RWPE2 (cell line): Measurements from ENCODE around the gene RABGAP1L.
"Not testable (repeated sequence)": the region's sequence is repeated elsewhere in the genome, so short reads cannot be mapped to it uniquely, and the experiment has no call there.

Experiments used
- ATAC-seq: fragments of 200-7000 bp; cut with Tn5 transposase; 3 replicates; pipeline ENCODE4 v1.9.1; 2021; ENCODE audit warnings: low read depth
- DNase-seq: peaks from one replicate; pipeline ENCODE4 v3.0.0-alpha.2; 2020; ENCODE audit warnings: low spot score
- H3K27ac ChIP-seq: fragments of 450-650 bp; 2 replicates; pipeline ENCODE4 v1.5.1; 2017; ENCODE audit warnings: mild to moderate bottlenecking; ENCODE audit not compliant: poor library complexity, severe bottlenecking
- H3K27me3 ChIP-seq: fragments of 250-450 bp; sonication (Bioruptor Pico); 2 replicates; pipeline ENCODE4 v1.5.1; 2021; ENCODE audit warnings: mild to moderate bottlenecking, moderate library complexity; ENCODE audit not compliant: insufficient read depth, poor library complexity, severe bottlenecking
- H3K36me3 ChIP-seq: fragments of 250-450 bp; sonication (Bioruptor Pico); 2 replicates; pipeline ENCODE4 v1.5.1; 2020; ENCODE audit warnings: low read depth, mild to moderate bottlenecking, moderate library complexity
- H3K4me1 ChIP-seq: fragments of 250-450 bp; sonication (Bioruptor Pico); 2 replicates; pipeline ENCODE4 v1.5.1; 2021; ENCODE audit warnings: mild to moderate bottlenecking, moderate library complexity; ENCODE audit not compliant: insufficient read depth, poor library complexity, severe bottlenecking
- H3K4me3 ChIP-seq: fragments of 250-450 bp; sonication (Bioruptor Pico); 2 replicates; pipeline ENCODE4 v1.5.1; 2021; ENCODE audit warnings: mild to moderate bottlenecking, moderate library complexity; ENCODE audit not compliant: severe bottlenecking
- H3K9me3 ChIP-seq: fragments of 250-450 bp; sonication (Bioruptor Pico); 2 replicates; pipeline ENCODE4 v1.5.1; 2021; ENCODE audit warnings: mild to moderate bottlenecking, moderate library complexity; ENCODE audit not compliant: severe bottlenecking
- CTCF ChIP-seq: fragments of 450-650 bp; IDR thresholded peaks from one replicate; pipeline ENCODE4 v1.5.1; 2017; ENCODE audit warnings: mild to moderate bottlenecking, moderate library complexity; ENCODE audit not compliant: poor library complexity, severe bottlenecking

RABGAP1L gene

DNA sequence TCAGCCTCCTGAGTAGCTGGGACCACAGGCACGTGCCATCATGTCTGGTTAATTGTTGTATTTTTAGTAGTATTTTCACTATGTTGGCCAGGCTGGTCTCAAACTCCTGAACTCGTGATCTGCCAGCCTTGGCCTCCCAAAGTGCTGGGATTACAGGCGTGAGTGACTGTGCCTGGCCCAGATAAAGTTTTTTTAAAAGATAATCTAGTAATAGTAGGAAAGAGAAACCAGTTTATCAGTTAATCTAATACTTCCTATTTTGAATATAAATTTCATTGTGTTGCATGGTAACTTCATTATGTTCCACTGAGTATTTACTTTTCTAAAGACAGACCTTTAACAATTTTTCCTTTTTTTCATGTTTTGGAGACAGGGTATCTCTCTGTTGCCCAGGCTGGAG lies 10.0 kb downstream of the RABGAP1L start:
- H3K27me3 ChIP-seq: no peaks in the 10 kb centered on the region
- DNase-seq: no peak
- TF ChIP-seq CTCF: no peak
- no peaks in the 10 kb centered on the region for H3K4me1 ChIP-seq
- no peak overlapping the region for H3K27ac ChIP-seq
- H3K9me3 ChIP-seq: no peaks in the 10 kb centered on the region
- no peaks in the 10 kb centered on the region for H3K36me3 ChIP-seq
- ATAC-seq: no peak
- no peak overlapping the region for H3K4me3 ChIP-seq

DNA sequence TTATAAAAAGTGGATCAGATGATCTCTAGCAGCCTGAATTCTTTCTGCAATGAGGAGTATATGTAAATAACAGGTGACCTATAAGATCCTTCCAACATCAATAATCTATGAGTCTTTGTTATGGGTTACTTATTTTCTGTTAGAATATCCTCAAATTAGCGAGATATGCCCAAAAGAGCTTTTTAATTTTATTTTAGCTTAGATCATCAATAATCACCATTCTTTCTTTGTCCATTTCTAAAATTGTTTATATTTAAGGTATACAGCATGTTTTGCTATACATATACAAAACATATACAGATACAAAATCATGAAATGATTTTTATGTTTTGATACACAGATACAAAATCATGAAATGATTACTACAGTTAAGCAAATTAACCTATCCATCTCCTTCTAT lies 11.8 kb downstream of the RABGAP1L start:
- Histone ChIP-seq H3K27ac (no peak overlapping the region), H3K27me3 (no peaks in the 10 kb centered on the region), H3K4me1 (no peaks in the 10 kb centered on the region), H3K4me3 (no peak overlapping the region), H3K36me3 (no peaks in the 10 kb centered on the region), H3K9me3 (no peaks in the 10 kb centered on the region)
- DNase-seq (no peak), ATAC-seq (no peak)
- no peak for TF ChIP-seq CTCF

DNA sequence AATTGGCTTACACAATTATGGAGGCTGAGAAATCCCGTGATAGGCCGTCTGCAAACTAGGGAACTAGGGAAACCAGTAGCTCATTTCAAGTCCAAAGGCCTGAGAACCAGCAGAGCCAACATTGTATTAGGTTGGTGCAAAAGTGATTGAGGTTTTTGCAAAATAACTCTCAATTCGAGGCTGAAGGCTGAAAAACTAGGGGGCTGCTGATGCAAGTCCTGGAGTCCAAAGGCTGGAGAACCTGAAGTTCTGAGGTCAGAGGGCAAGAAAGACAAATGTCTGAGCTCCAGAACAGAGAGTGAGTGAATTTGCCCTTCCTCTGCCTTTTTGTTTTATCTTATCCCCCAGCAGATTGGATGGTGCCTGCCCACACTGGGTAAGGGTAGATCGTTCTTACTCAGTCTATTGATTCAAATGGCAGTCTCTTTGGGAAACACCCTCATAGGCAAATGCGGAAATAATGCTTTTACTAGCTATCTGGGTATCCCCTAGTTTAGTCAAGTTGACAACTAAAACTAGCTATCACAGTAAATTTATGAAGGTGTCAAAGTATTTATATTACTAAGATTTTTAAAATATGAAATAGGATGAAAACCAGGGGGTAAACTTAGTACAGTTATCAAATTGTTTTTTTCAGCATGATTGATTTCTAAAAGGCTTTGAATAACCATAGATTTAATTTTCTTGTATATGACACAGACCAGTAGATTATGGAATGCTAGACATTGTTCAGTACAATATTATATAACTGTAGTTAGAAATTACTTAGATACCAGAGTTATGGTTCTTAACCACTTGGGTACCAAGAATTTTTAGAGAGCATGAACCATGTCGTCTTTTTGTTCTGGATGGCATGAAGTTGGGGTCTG lies 15.4 kb downstream of the RABGAP1L start:
- no peak overlapping the region for H3K4me3 ChIP-seq
- ATAC-seq: no peak

DNA sequence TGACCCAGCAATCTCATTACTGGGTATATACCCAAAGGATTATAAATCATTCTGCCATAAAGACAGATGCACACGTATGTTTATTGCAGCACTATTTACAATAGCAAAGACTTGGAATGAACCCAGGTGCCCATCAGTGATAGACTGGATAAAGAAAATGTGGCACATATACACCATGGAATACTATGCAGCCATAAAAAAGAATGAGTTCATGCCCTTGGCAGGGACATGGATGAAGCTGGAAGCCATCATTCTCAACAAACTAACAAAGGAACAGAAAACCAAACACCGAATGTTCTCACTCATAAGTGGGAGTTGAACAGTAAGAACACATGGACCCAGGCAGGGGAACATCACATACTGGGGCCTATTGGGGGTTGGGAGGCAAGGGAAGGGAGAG lies 19.1 kb downstream of the RABGAP1L start:
- H3K27me3 ChIP-seq, H3K4me1 ChIP-seq, H3K9me3 ChIP-seq, H3K36me3 ChIP-seq, H3K4me3 ChIP-seq, ATAC-seq, H3K27ac ChIP-seq, DNase-seq: not testable (repeated sequence)

More for the DNA sequence above, 15.4 kb downstream of the RABGAP1L start:
- no peaks in the 10 kb centered on the region for H3K9me3 ChIP-seq
- no peaks in the 10 kb centered on the region for H3K36me3 ChIP-seq
- no peak for DNase-seq
- no peak overlapping the region for H3K27ac ChIP-seq
- no peak for TF ChIP-seq CTCF
- H3K4me1 ChIP-seq: no peaks in the 10 kb centered on the region
- H3K27me3 ChIP-seq: no peaks in the 10 kb centered on the region

DNA sequence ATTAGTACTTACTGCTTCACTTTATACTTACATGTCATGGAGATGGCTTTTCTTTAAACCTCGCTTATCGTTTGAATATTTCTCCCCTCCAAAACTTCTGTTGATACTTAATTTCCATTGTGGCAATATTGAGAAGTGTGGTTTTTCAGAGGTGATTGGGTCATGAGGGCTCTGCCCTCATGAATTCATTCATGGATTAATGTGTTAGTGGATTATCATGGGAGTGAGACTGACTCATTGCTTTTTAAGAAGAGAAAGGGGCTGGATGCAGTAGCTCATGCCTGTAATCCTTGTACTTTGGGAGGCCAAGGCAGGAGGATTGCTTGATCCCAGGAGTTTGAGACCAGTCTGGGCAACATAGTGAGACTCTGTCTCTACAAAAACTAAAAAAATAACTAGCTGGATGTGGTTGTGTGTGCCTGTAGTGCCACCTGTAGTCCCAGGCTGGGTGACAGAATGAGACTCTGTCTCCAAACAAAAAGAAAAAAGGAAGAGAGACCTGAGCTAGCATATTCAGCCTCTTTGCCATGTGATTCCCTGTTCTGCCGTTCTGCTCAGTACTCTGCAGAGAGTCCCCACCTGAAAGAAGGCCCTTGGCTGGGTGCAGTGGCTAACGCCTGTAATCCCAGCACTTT lies 30.2 kb downstream of the RABGAP1L start:
- H3K9me3 ChIP-seq: peaks cover 5% of the 10 kb centered on the region
- ATAC-seq: no peak
- H3K27me3 ChIP-seq: no peaks in the 10 kb centered on the region
- peaks cover 2% of the 10 kb centered on the region for H3K4me1 ChIP-seq
- H3K36me3 ChIP-seq: no peaks in the 10 kb centered on the region
- no peak overlapping the region for H3K27ac ChIP-seq
- no peak for DNase-seq
- H3K4me3 ChIP-seq: no peak overlapping the region
- no peak for TF ChIP-seq CTCF
